Gastrocnemius medialis (tissue), 4 donors: Measurements from ENCODE around the gene IL22RA1.

ENCODE experiments used
- POLR2A ChIP-seq, 2 donors: fragments of 450-650 bp; IDR thresholded peaks; one replicate each; pipeline ENCODE4 v1.6.1; 2017; ENCODE audit warnings: antibody characterized with exemption in 2 of 2, mild to moderate bottlenecking in 2 of 2, moderate library complexity in 2 of 2
- TF ChIP-seq, protein P1 (sequence below), 5 experiments: fragments of 450-650 bp in 3 of 5; fragments of 200-600 bp in 2 of 5; sonication (generic) in 2 of 5; IDR thresholded peaks in 4 of 5; conservative IDR thresholded peaks in 1 of 5; 1 replicate in 4 of 5; 2 replicates in 1 of 5; pipeline ENCODE4 v1.5.1; 2016 to 2019; ENCODE audit warnings: antibody characterized with exemption in 5 of 5, mild to moderate bottlenecking in 3 of 5, moderate library complexity in 3 of 5

GRCh38 chr1:24157918-24158481 lies 15.1 kb upstream of the IL22RA1 start:
- TF ChIP-seq, protein P1, sequence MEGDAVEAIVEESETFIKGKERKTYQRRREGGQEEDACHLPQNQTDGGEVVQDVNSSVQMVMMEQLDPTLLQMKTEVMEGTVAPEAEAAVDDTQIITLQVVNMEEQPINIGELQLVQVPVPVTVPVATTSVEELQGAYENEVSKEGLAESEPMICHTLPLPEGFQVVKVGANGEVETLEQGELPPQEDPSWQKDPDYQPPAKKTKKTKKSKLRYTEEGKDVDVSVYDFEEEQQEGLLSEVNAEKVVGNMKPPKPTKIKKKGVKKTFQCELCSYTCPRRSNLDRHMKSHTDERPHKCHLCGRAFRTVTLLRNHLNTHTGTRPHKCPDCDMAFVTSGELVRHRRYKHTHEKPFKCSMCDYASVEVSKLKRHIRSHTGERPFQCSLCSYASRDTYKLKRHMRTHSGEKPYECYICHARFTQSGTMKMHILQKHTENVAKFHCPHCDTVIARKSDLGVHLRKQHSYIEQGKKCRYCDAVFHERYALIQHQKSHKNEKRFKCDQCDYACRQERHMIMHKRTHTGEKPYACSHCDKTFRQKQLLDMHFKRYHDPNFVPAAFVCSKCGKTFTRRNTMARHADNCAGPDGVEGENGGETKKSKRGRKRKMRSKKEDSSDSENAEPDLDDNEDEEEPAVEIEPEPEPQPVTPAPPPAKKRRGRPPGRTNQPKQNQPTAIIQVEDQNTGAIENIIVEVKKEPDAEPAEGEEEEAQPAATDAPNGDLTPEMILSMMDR (IDR thresholded peaks at IDR 0.05 in 4 of 5, conservative IDR thresholded peaks at IDR 0.05 in 1 of 5) = peak in 2 of 5 experiments; percentile 19 to 37
- TF ChIP-seq POLR2A (IDR thresholded peaks at IDR 0.05) = no peak
